Hepatocyte (in vitro differentiated cells): ENCODE results near the gene EVA1A. TPM values are rescaled to one million over a fixed set of nuclear protein-coding genes. Genes with fewer than 3 reads are reported as not detected.

Source experiments
- DNase-seq: peaks from one replicate; pipeline ENCODE4 v3.0.0-alpha.2; 2016; ENCODE audit warnings: low spot score
- H2AFZ ChIP-seq: fragments of 200-600 bp; sonication (generic); 2 replicates; pipeline ENCODE4 v1.6.0; 2016; ENCODE audit warnings: antibody characterized with exemption, mild to moderate bottlenecking
- H3K27ac ChIP-seq: fragments of 200-600 bp; sonication (generic); 2 replicates; pipeline ENCODE4 v1.5.1; 2016; ENCODE audit warnings: mild to moderate bottlenecking
- H3K27me3 ChIP-seq: fragments of 200-600 bp; sonication (generic); 2 replicates; pipeline ENCODE4 v1.6.1; 2016
- H3K36me3 ChIP-seq: fragments of 200-600 bp; sonication (generic); replicated peaks from 2 replicates; pipeline ENCODE4 v1.5.1; 2016; ENCODE audit warnings: low read depth; ENCODE audit not compliant: insufficient read depth
- H3K4me1 ChIP-seq: fragments of 200-600 bp; sonication (generic); 2 replicates; pipeline ENCODE4 v1.5.1; 2016; ENCODE audit warnings: mild to moderate bottlenecking, moderate library complexity; ENCODE audit not compliant: insufficient read depth
- H3K4me2 ChIP-seq: fragments of 200-600 bp; sonication (generic); 2 replicates; pipeline ENCODE4 v1.6.0; 2016
- H3K4me3 ChIP-seq: fragments of 200-600 bp; sonication (generic); 2 replicates; pipeline ENCODE4 v1.5.1; 2016; ENCODE audit warnings: mild to moderate bottlenecking
- H3K79me2 ChIP-seq: fragments of 200-600 bp; sonication (generic); 2 replicates; pipeline ENCODE4 v1.6.0; 2017; ENCODE audit warnings: mild to moderate bottlenecking
- H3K9me2 ChIP-seq: fragments of 200-600 bp; sonication (generic); replicated peaks from 2 replicates; pipeline ENCODE4 v1.6.0; 2017; ENCODE audit warnings: mild to moderate bottlenecking; ENCODE audit not compliant: insufficient read depth
- H3K9me3 ChIP-seq: fragments of 200-600 bp; sonication (generic); 2 replicates; pipeline ENCODE4 v1.5.1; 2016; ENCODE audit warnings: low read depth, mild to moderate bottlenecking
- H4K20me1 ChIP-seq: fragments of 200-600 bp; sonication (generic); 2 replicates; pipeline ENCODE4 v1.6.0; 2016; ENCODE audit warnings: mild to moderate bottlenecking; ENCODE audit not compliant: insufficient read depth, poor library complexity, severe bottlenecking
- CTCF ChIP-seq: fragments of 200-600 bp; sonication (generic); IDR thresholded peaks from 2 replicates; pipeline ENCODE4 v1.5.1; 2016; ENCODE audit warnings: antibody characterized with exemption, mild to moderate bottlenecking; ENCODE audit not compliant: poor library complexity
- EZH2 ChIP-seq: fragments of 200-600 bp; sonication (generic); IDR thresholded peaks from 2 replicates; pipeline ENCODE4 v1.6.1; 2016; ENCODE audit warnings: antibody characterized with exemption, mild to moderate bottlenecking, borderline replicate concordance
- EZH2phosphoT487 ChIP-seq: fragments of 200-600 bp; sonication (generic); IDR thresholded peaks from one replicate; pipeline ENCODE4 v1.6.1; 2018; ENCODE audit warnings: antibody characterized with exemption, mild to moderate bottlenecking, low read depth, moderate library complexity; ENCODE audit not compliant: unreplicated experiment, severe bottlenecking
- WGBS: methylation state at CpG from one replicate; pipeline ENCODE4 v1.1.6; 2016; ENCODE audit warnings: low lambda C conversion rate; ENCODE audit errors: missing lambda C conversion rate; 5-methylcytosine and 5-hydroxymethylcytosine counted together
- polyA plus RNA-seq: library from polyadenylated mRNA; unstranded; fragments of >200 nt; fragmentation: Nextera tagmentation; extraction: Ambion mirVana; gene quantifications from 2 replicates; pipeline ENCODE4 v1.2.1, GENCODE V29; 2016
- total RNA-seq: library from RNA; depleted of rRNA; stranded (reverse); fragments of >200 nt; gene quantifications from 2 replicates; pipeline ENCODE4 v1.2.3, GENCODE V29; 2014

EVA1A gene
- total and polyA plus RNA-seq, 2 experiments from 2014 or later, result 15.3 to 30.8 TPM

- TF ChIP-seq EZH2 (no peak), EZH2phosphoT487 (no peak), CTCF (no peak)
- 50% methylated on average over 1 of the region's 1 CpG for WGBS
- no peak overlapping the region for H3K27ac ChIP-seq
- H3K9me3 ChIP-seq, result no peaks in the 10 kb centered on the region
- H3K4me3 ChIP-seq, result no peak overlapping the region
- no peaks in the 10 kb centered on the region for H4K20me1 ChIP-seq
- H3K4me1 ChIP-seq, result peaks cover 4% of the 10 kb centered on the region
- DNase-seq, result no peak
- H3K79me2 ChIP-seq, result no peaks in the 10 kb centered on the region
- no peaks in the 10 kb centered on the region for H3K27me3 ChIP-seq
- no peaks in the 10 kb centered on the region for H3K9me2 ChIP-seq
- no peak overlapping the region for H2AFZ ChIP-seq
- H3K4me2 ChIP-seq, result no peak overlapping the region
- H3K36me3 ChIP-seq, result no peaks in the 10 kb centered on the region
Measured at GRCh38 chr2:75458201-75458600, 102.5 kb downstream of the EVA1A start.

GRCh38 chr2:75456825-75457224 lies 103.9 kb downstream of the EVA1A start:
- Histone ChIP-seq H2AFZ (no peak overlapping the region), H3K4me1 (no peaks in the 10 kb centered on the region), H4K20me1 (no peaks in the 10 kb centered on the region), H3K27ac (no peak overlapping the region), H3K27me3 (no peaks in the 10 kb centered on the region), H3K9me3 (no peaks in the 10 kb centered on the region), H3K36me3 (no peaks in the 10 kb centered on the region), H3K79me2 (no peaks in the 10 kb centered on the region), H3K4me3 (no peak overlapping the region), H3K4me2 (no peak overlapping the region), H3K9me2 (no peaks in the 10 kb centered on the region)
- 77% methylated on average over 4 of the region's 4 CpGs for WGBS
- TF ChIP-seq CTCF (no peak), EZH2 (no peak), EZH2phosphoT487 (no peak)
- DNase-seq, result no peak

- Histone ChIP-seq H3K4me1 (no peaks in the 10 kb centered on the region), H3K27me3 (no peaks in the 10 kb centered on the region), H3K9me3 (no peaks in the 10 kb centered on the region), H3K36me3 (no peaks in the 10 kb centered on the region), H3K4me2 (no peak overlapping the region), H3K9me2 (no peaks in the 10 kb centered on the region), H3K4me3 (no peak overlapping the region), H3K79me2 (no peaks in the 10 kb centered on the region), H4K20me1 (no peaks in the 10 kb centered on the region), H2AFZ (no peak overlapping the region), H3K27ac (no peak overlapping the region)
- TF ChIP-seq EZH2phosphoT487, result no peak
- WGBS, result 91% methylated on average over 3 of the region's 3 CpGs
- no peak for DNase-seq
Measured at GRCh38 chr2:75456111-75456510, 104.6 kb downstream of the EVA1A start.

- Histone ChIP-seq H3K4me3 (no peak overlapping the region), H3K9me2 (no peaks in the 10 kb centered on the region), H3K36me3 (no peaks in the 10 kb centered on the region), H3K79me2 (no peaks in the 10 kb centered on the region), H4K20me1 (no peaks in the 10 kb centered on the region), H3K9me3 (no peaks in the 10 kb centered on the region), H3K4me2 (no peak overlapping the region), H3K27ac (no peak overlapping the region), H3K27me3 (no peaks in the 10 kb centered on the region), H3K4me1 (no peaks in the 10 kb centered on the region), H2AFZ (no peak overlapping the region)
- no peak for DNase-seq
- WGBS, result 98% methylated on average over 2 of the region's 2 CpGs
- TF ChIP-seq EZH2phosphoT487 (no peak), CTCF (no peak), EZH2 (no peak)
Measured at GRCh38 chr2:75454241-75454620, 106.5 kb downstream of the EVA1A start.
